AG09319 (cell line): Measurements from ENCODE around the gene AHRR.
A peak's percentile ranks its signal among the peaks of the same experiment; 100 is the strongest.

Experiments used
- DNase-seq: peaks from one replicate; pipeline ENCODE4 v3.0.0-alpha.2; 2010; ENCODE audit warnings: low read depth; ENCODE audit errors: extremely low read depth
- CTCF ChIP-seq: IDR thresholded peaks from 2 replicates; pipeline ENCODE4 v1.5.1; 2011; ENCODE audit warnings: low read depth, mild to moderate bottlenecking, inconsistent platforms, low read length, moderate library complexity

Gene AHRR

GRCh38 chr5:375921-376798, 54.6 kb downstream of the AHRR start:
- TF ChIP-seq CTCF, result no peak
- no peak for DNase-seq

- no peak for DNase-seq
- TF ChIP-seq CTCF, result no peak
Measured at GRCh38 chr5:376799-377325, 55.3 kb downstream of the AHRR start.

GRCh38 chr5:377326-377981, 55.9 kb downstream of the AHRR start:
- no peak for TF ChIP-seq CTCF
- DNase-seq, result no peak

GRCh38 chr5:378301-378891, 56.9 kb downstream of the AHRR start:
- no peak for TF ChIP-seq CTCF

GRCh38 chr5:378976-379742, 57.6 kb downstream of the AHRR start:
- no peak for DNase-seq
- no peak for TF ChIP-seq CTCF

More at GRCh38 chr5:378301-378891, 56.9 kb downstream of the AHRR start:
- no peak for DNase-seq

GRCh38 chr5:380701-381309, 59.3 kb downstream of the AHRR start:
- TF ChIP-seq CTCF, result no peak
- DNase-seq, result peak; percentile 35
